GM12878 (cell line): ENCODE results near the gene SLC27A5. TPM values are rescaled to one million over a fixed set of nuclear protein-coding genes. Genes with fewer than 3 reads are reported as not detected.

Experiments used
- CBX3 ChIP-seq: fragments of 200-600 bp; sonication (generic); IDR thresholded peaks from 2 replicates; pipeline ENCODE4 v1.6.1; 2016; ENCODE audit warnings: low read depth, borderline replicate concordance
- CEBPB ChIP-seq, 2 experiments: fragments of 150-350 bp in 1 of 2; IDR thresholded peaks; 2 replicates each; pipeline ENCODE4 v1.6.1; 2012 to 2014; ENCODE audit warnings: low read depth in 2 of 2, low read length in 2 of 2, borderline replicate concordance in 1 of 2, inconsistent platforms in 1 of 2
- CHD4 ChIP-seq: fragments of 200-600 bp; sonication (generic); IDR thresholded peaks from 2 replicates; pipeline ENCODE4 v1.6.1; 2016; ENCODE audit warnings: mild to moderate bottlenecking
- E2F8 ChIP-seq: fragments of 450-650 bp; IDR thresholded peaks from 2 replicates; pipeline ENCODE4 v1.6.1; 2018; ENCODE audit warnings: mild to moderate bottlenecking, low read depth, moderate library complexity; ENCODE audit not compliant: partially characterized antibody
- EED ChIP-seq: sonication (generic); IDR thresholded peaks from 2 replicates; pipeline ENCODE4 v1.6.1; 2016; ENCODE audit warnings: antibody characterized with exemption, low read depth
- FOXK2 ChIP-seq: fragments of 450-650 bp; IDR thresholded peaks from 2 replicates; pipeline ENCODE4 v1.6.1; 2017; ENCODE audit warnings: mild to moderate bottlenecking, moderate library complexity
- KDM1A ChIP-seq: fragments of 200-600 bp; sonication (generic); IDR thresholded peaks from 2 replicates; pipeline ENCODE4 v1.6.1; 2016; ENCODE audit warnings: borderline replicate concordance
- MTA2 ChIP-seq: fragments of 450-650 bp; IDR thresholded peaks from 2 replicates; pipeline ENCODE4 v1.6.1; 2016; ENCODE audit warnings: low read depth, mild to moderate bottlenecking, moderate library complexity
- PAX8 ChIP-seq: fragments of 450-650 bp; IDR thresholded peaks from 2 replicates; pipeline ENCODE4 v1.6.1; 2017; ENCODE audit warnings: mild to moderate bottlenecking, moderate library complexity
- PRDM15 ChIP-seq: fragments of 450-650 bp; formaldehyde crosslinking; IDR thresholded peaks from 2 replicates; pipeline ENCODE4 v1.4.0; 2020; ENCODE audit warnings: mild to moderate bottlenecking, moderate library complexity
- RAD21 ChIP-seq: IDR thresholded peaks from 2 replicates; pipeline ENCODE4 v1.6.1; 2011; ENCODE audit warnings: mild to moderate bottlenecking, low read depth, low read length, moderate library complexity; ENCODE audit not compliant: insufficient read depth
- RFX5 ChIP-seq: IDR thresholded peaks from 2 replicates; pipeline ENCODE4 v1.6.1; 2011; ENCODE audit warnings: low read depth, low read length, improper control_type of control experiment
- SMAD1 ChIP-seq: fragments of 450-650 bp; IDR thresholded peaks from 2 replicates; pipeline ENCODE4 v1.6.1; 2018; ENCODE audit warnings: mild to moderate bottlenecking, low read depth; ENCODE audit not compliant: partially characterized antibody
- SMARCA5 ChIP-seq: fragments of 450-650 bp; IDR thresholded peaks from 2 replicates; pipeline ENCODE4 v1.6.1; 2017; ENCODE audit warnings: mild to moderate bottlenecking
- SUPT20H ChIP-seq: IDR thresholded peaks from 2 replicates; pipeline ENCODE4 v1.6.1; 2011; ENCODE audit warnings: low read depth, mild to moderate bottlenecking, low read length, moderate library complexity, borderline replicate concordance; ENCODE audit not compliant: control insufficient read depth
- SUZ12 ChIP-seq: fragments of 200-600 bp; sonication (generic); IDR thresholded peaks from one replicate; pipeline ENCODE4 v1.6.1; 2018; ENCODE audit warnings: antibody characterized with exemption, mild to moderate bottlenecking; ENCODE audit not compliant: unreplicated experiment
- ZBTB11 ChIP-seq: fragments of 450-650 bp; formaldehyde crosslinking; IDR thresholded peaks from 2 replicates; pipeline ENCODE4 v1.5.0; 2022; ENCODE audit warnings: mild to moderate bottlenecking, missing genetic modification characterization
- polyA plus RNA-seq, 11 experiments: library from polyadenylated mRNA; depleted of rRNA in 4 of 11; unstranded in 6 of 11; stranded (reverse) in 5 of 11; fragments of >200 nt; fragmentation: Nextera tagmentation in 4 of 11; fragmentation: Illumina TruSeq in 1 of 11; extraction: Ambion mirVana in 4 of 11; extraction: Trizol in 1 of 11; gene quantifications; 1 replicate in 1 of 11; 2 replicates in 10 of 11; pipeline versions ENCODE4 v1.2.1 to v1.2.3, GENCODE V29; 2011 to 2016; ENCODE audit warnings: inconsistent platforms in 2 of 11, missing spikeins in 2 of 11, low read depth in 1 of 11
- total RNA-seq, 4 experiments: library from RNA; depleted of rRNA in 3 of 4; stranded (reverse); fragments of >200 nt in 3 of 4; fragmentation: Illumina TruSeq in 1 of 4; extraction: Trizol in 1 of 4; gene quantifications; 2 replicates each; pipeline versions ENCODE4 v1.2.1 to v1.2.3, GENCODE V29; 2013 to 2021

Gene SLC27A5
- total and polyA plus RNA-seq, 10 of the 15 experiments (the other 5 are each of a cell fraction or from before 2014, with no cell fraction given) = 21.2 to 127 (median 31.8) TPM

GRCh38 chr19:58499021-58499927 lies 12.5 kb downstream of the SLC27A5 start (continued):
- TF ChIP-seq ZBTB11 = peak; percentile 93
- no peak for TF ChIP-seq CBX3
- TF ChIP-seq RAD21 = 0 out of 2 replicates have a peak, but pooled peaks have one; percentile 16
- TF ChIP-seq SMARCA5 = no peak; the same call in 1 of the 2 replicates
- no peak for TF ChIP-seq SUZ12
- TF ChIP-seq SUPT20H = no peak
- TF ChIP-seq CHD4 = no peak
- peak; percentile 64 for TF ChIP-seq FOXK2
- no peak for TF ChIP-seq KDM1A
- peak; percentile 88 for TF ChIP-seq E2F8
- no peak for TF ChIP-seq CEBPB (IDR thresholded peaks at IDR 0.05; ENCODE audit: borderline replicate concordance in 1 of 2, low read depth in 2 of 2, low read length in 2 of 2)
- no peak for TF ChIP-seq SMAD1
- no peak for TF ChIP-seq PRDM15 (CRISPR knock-in tag)
- no peak for TF ChIP-seq PAX8
- TF ChIP-seq EED = peak; percentile 63; the same call in 1 of the 2 replicates
- TF ChIP-seq RFX5 = no peak
- peak; percentile 60 for TF ChIP-seq MTA2
